Retinal pigment epithelial cell (primary cell): Measurements from ENCODE around the gene TSPAN4.

Source experiments
- DNase-seq: peaks from one replicate; pipeline ENCODE4 v3.0.0-alpha.2; 2010; ENCODE audit warnings: low read depth
- H3K4me3 ChIP-seq: 2 replicates; pipeline ENCODE4 v1.5.1; 2011; ENCODE audit warnings: mild to moderate bottlenecking, low read length, control low read depth, moderate library complexity
- TF ChIP-seq, protein P1 (sequence below): conservative IDR thresholded peaks from 2 replicates; pipeline ENCODE4 v1.5.1; 2011; ENCODE audit warnings: low read depth, low read length, control low read depth, inconsistent platforms

The TSPAN4 gene

DNA sequence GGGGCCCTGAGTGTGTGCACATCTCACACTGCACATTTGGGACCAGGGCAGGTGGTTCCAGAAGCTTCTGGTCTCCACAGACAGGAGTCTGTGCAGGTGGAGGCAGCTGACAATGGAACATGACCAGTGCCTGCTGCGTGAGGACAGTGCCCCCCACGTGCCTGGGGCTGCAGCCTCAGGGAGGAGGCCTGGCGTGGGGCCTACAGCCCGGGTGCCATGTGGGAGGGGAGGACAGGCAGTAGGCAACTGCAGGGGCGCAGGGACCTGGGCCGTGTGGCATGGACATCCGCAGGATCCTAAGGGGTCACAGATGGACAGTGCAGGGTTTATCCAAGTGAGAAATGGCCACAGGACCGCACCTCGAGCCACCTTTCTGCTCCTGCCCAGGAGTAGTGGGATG is 28.8 kb downstream of the TSPAN4 start:
- no peak overlapping the region for H3K4me3 ChIP-seq
- no peak for DNase-seq
- TF ChIP-seq, protein P1, sequence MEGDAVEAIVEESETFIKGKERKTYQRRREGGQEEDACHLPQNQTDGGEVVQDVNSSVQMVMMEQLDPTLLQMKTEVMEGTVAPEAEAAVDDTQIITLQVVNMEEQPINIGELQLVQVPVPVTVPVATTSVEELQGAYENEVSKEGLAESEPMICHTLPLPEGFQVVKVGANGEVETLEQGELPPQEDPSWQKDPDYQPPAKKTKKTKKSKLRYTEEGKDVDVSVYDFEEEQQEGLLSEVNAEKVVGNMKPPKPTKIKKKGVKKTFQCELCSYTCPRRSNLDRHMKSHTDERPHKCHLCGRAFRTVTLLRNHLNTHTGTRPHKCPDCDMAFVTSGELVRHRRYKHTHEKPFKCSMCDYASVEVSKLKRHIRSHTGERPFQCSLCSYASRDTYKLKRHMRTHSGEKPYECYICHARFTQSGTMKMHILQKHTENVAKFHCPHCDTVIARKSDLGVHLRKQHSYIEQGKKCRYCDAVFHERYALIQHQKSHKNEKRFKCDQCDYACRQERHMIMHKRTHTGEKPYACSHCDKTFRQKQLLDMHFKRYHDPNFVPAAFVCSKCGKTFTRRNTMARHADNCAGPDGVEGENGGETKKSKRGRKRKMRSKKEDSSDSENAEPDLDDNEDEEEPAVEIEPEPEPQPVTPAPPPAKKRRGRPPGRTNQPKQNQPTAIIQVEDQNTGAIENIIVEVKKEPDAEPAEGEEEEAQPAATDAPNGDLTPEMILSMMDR: no peak

DNA sequence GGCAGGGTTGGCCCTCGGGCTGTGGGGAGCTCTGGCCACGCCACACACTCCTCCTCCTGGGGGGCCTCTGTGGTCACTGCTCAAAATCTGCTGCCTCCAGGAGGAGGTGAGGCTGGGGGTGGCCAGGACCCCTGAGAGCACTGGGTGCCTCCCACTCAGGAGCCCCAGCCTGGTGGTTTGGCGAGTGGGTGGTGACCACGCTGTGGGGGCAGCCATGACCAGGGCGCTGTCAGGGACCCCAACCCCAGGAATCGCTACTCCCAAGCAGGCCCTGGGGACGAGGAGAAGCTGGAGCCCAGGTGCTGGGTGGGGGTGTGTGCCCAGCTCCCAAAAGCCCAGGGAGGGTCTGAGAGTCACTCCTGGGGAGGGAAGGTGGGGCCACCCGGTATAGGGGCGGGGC is 30.1 kb downstream of the TSPAN4 start:
- TF ChIP-seq, protein P1: no peak
- no peak for DNase-seq
- no peak overlapping the region for H3K4me3 ChIP-seq

DNA sequence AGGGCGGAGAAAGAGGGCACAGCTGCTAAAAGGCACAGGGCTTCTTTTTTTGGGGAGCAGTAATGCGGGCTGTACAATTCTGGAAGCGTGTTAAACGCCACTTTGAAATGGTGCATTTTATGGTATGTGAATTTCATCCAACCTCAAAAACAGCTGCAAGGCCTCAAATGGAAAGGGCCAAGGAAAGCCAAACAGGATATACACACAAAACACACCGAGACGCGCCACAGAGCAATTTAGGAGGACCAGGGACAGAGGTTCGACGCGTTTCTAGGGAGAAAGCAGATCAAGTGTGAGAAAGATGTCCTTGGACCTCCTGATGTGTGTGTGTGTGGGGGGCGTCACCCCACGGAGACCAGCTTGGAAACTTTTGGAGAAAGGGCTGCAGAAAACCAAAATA is 31.1 kb downstream of the TSPAN4 start:
- TF ChIP-seq, protein P1: no peak
- no peak for DNase-seq
- H3K4me3 ChIP-seq: no peak overlapping the region

DNA sequence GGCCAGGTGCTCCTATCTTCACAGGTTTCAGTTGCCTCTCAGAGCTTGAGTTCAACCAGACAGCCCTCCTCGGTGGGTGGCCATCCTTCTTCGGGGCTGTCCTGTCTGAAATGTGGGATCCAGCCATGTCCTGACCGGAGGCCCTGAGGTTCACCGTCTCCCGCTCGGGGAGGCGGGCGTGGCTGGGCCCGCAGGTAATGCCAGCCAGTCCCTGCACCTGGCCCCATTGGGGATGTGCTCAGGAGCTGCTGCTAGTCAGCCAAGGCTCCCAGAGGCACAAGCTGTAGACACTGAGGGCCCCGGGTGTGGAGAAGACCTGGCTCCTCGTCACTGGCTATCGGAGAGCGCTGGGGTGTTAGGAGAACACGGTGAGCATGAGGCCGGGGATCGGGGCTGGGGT is 32.6 kb downstream of the TSPAN4 start:
- DNase-seq: no peak
- H3K4me3 ChIP-seq: no peak overlapping the region
- TF ChIP-seq, protein P1: no peak

DNA sequence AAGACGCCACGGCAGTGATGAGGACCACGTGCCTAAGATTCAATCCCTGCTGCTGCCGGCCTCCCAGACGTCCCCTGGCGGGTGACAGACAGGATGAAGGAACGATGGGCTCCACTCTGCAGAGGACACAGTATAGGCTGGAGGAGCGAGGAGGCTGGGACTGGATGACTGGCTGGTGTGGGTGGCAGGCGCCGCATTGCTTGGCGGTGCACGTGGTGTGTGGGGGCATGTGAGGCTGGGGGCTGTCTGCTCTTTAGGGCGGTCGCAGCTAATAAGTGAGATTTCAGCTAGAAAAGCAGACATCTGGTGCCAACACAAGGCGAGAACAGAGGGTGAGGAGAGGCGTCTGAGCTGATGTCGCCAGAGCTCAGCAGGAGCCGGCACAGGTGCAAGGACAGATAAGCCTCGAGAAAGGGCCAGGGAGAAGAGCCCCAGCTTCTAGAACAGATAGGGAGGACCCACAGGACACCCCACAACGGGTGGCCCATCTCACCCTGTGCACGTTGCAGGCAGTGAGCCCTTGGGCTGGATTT is 33.2 kb downstream of the TSPAN4 start:
- TF ChIP-seq, protein P1: no peak
- DNase-seq: no peak
- no peak overlapping the region for H3K4me3 ChIP-seq

DNA sequence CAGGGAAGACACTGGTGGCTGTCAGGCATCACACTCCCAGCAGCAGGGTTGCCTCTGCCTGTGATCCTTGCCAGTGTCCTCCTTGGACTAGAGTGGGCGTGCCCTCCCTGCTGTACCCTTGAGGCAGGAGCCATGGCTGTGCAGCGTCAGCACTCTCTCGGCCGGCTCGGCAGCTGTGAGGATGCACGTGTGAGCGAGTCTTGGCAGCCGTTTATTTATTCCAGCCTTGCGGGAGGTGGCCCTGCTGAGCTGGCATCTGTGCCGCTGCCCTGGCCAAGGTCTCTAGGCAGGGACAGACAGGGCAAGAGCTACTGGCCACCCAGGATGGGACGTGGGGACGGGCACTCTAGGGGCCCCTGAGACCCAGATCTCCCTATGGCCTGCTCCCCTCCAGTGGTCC is 33.9 kb downstream of the TSPAN4 start:
- no peak overlapping the region for H3K4me3 ChIP-seq
- TF ChIP-seq, protein P1: no peak
- DNase-seq: no peak

DNA sequence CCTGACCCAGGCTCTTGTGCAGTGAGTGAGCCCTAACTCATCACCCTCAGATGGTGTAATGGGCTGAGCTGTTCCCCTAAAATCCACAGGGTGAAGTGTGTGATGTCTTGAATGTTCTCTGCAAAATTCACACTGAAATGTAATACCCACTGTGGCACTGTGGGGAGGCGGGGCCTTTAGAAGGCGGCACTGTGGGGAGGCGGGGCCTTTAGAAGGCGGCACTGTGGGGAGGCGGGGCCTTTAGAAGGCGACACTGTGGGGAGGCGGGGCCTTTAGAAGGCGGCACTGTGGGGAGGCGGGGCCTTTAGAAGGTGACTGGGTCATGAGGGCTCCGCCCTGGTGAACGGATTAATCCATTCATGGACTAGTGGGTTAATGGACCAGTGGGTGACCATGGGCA is 34.9 kb downstream of the TSPAN4 start:
- H3K4me3 ChIP-seq: no peak overlapping the region
- TF ChIP-seq, protein P1: no peak
- DNase-seq: no peak
